Activated T-helper 1 cell treated with anti-CD3 and anti-CD28 coated beads, Interleukin-2, amount 50 U/mL, for 16 hours (primary cell): ENCODE measurements around the gene NEMP1.
"Not testable (repeated sequence)": the region's sequence is repeated elsewhere in the genome, so short reads cannot be mapped to it uniquely, and the experiment has no call there.

Experiments
- DNase-seq, 2 donors: peaks; one replicate each; pipeline ENCODE4 v3.0.0-alpha.2; 2020; ENCODE audit warnings: low read depth in 1 of 2, low spot score in 1 of 2

Gene NEMP1

GRCh38 chr12:57078519-57079404 is at the start of gene NEMP1:
NEMP1 (minus strand) TSS chr12:57078791; CDS start chr12:57078745, 46 bp downstream.
- DNase-seq = peak; percentile 83 to 91

DNA sequence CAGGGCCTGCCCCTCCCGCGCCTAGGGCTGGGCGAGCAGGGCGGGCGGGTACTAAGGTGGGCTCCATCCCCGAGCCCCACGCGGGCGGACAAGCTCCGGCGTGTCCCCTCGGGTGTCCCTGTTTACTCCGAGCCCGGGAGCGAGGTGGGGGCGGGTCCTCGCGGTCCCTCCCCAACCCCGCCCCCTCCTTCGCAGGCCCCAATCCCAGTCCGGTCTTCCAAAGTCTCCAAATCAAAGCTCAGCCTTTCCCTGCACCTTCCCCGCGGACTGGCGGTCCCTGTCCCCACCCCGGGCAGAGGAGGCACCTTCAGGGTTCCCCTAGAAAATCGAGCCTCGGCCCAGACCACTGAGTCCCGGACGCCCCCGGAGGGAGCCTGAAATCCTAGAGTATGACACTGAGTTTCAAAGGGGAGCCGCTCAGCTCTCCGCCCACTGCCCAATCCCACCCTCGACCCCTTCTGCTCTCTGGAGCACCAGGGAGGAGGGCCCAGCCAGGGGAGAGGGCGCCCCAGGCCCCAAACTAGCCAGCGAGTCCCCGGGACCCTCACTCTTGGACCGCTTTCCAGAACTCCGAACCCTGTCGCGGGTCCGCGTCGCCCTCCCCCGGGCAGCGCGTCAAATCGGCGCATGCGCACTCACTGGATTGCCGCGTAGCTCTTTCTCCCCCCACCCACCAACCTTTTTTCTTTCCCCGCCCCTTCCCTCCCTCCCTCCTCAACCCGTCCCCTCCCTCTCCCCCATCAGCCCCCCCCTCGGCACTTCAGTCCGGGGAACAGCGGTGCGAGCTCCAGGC is 49.3 kb upstream of the NEMP1 start, which contains the start of gene LRP1:
LRP1 (plus strand) TSS at position 758 of the 793 bp plus-strand sequence. CDS start 482 bp downstream, outside the sequence.
- DNase-seq = peak; percentile 61 to 65

- DNase-seq = peak in 1 of 2 donors; percentile 6
Measured at GRCh38 chr12:57127101-57127725, 48.6 kb upstream of the NEMP1 start.

DNA sequence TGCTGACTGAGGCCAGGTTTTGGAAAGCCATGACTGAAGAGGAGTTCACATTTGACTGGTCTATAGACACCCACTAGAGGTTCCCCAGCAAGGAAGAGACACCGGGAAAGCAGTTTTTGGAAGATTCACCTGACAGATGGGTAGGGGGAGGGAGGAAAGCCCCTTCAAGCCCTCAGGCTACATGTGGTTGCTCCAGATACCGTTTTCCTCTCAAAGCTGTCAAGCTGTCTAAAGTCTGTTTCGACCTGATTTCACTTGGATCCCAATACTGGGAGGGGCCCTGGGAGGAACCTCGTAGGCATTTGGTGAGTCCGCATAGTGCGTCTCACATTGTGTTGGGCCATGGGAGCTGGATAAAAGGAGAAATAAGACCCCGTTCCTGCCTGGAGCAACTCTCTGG is 48.0 kb upstream of the NEMP1 start:
- no peak for DNase-seq

- no peak for DNase-seq
Measured at GRCh38 chr12:57126061-57126460, 47.5 kb upstream of the NEMP1 start.

- DNase-seq = peak; percentile 45 to 63
Measured at GRCh38 chr12:57124261-57124877, 45.8 kb upstream of the NEMP1 start.

DNA sequence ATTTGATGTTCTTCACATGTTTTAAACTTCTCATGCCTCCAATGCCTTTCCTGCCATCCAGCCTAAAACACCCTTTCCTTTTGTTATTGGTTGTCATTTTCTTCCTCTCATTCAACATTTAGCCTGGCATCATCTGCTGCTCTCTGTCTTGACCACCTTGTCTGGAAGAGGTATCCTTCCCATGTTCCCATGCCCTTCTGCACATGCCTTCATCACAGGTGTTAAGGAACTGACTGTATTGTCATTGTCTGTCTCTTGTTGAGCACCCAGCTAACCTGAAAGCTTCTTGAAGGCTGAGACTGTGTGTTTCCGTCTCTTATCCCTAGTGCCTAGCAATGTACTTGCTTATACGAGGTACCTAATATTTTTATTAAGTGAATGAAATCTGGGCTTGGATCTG is 45.2 kb upstream of the NEMP1 start:
- no peak for DNase-seq

GRCh38 chr12:57120718-57121117 is 42.1 kb upstream of the NEMP1 start:
- DNase-seq = not testable (repeated sequence)

- no peak for DNase-seq
Measured at GRCh38 chr12:57119294-57120085, 40.9 kb upstream of the NEMP1 start.

- DNase-seq = no peak
Measured at GRCh38 chr12:57118711-57119271, 40.2 kb upstream of the NEMP1 start.

- no peak for DNase-seq
Measured at GRCh38 chr12:57116580-57117281, 38.1 kb upstream of the NEMP1 start.

- DNase-seq = no peak
Measured at GRCh38 chr12:57112492-57113294, 34.1 kb upstream of the NEMP1 start.

DNA sequence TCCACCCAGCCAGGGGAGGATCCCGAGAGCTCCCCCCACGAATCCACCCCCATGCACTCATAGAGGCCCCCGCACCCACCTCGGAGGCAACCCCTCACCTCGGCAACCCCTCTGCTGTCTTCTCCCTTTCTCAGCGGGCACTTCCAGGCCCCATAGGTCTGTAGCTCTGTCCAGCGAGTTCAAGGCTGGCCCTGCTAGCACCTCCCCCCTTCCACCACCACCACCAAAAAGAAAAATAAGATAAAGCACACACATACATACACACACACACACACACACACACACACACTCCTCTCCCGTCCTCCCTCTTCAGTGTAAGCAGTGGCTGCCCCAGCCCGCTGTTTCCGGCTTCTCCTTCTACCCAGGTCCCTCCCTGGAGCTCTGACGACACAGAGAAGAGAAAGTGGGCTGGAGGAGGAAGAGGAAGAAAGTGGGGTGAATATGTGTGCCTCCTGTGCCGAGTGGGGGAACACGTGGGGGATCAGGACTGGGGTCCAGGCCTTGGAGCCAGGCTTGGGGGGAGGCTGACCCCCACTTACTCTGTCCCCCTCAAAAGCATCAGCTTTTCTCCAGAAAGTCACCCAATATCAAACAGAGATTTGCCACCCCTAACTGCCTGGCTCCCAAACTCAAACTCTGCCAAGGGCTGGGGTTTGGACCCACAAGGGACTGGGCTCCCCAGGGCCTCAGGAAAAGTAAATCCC is 32.6 kb upstream of the NEMP1 start, which contains the start of gene STAT6:
STAT6 (minus strand) TSS at position 332 of the 704 bp plus-strand sequence. CDS start 3,084 bp downstream, outside the sequence.
- DNase-seq = peak; percentile 65 to 68

- peak in 1 of 2 donors; percentile 61 for DNase-seq
Measured at GRCh38 chr12:57110104-57111030, 31.8 kb upstream of the NEMP1 start.

- no peak for DNase-seq
Measured at GRCh38 chr12:57109207-57110103, 30.9 kb upstream of the NEMP1 start.
